ENCODE data around the gene CFAP46. TPM values are rescaled to one million over a fixed set of nuclear protein-coding genes. Genes with fewer than 3 reads are reported as not detected.

The CFAP46 gene
- total and polyA plus RNA-seq, 12 donors, result 0.36 to 1.9 (median 1.1) TPM

DNA sequence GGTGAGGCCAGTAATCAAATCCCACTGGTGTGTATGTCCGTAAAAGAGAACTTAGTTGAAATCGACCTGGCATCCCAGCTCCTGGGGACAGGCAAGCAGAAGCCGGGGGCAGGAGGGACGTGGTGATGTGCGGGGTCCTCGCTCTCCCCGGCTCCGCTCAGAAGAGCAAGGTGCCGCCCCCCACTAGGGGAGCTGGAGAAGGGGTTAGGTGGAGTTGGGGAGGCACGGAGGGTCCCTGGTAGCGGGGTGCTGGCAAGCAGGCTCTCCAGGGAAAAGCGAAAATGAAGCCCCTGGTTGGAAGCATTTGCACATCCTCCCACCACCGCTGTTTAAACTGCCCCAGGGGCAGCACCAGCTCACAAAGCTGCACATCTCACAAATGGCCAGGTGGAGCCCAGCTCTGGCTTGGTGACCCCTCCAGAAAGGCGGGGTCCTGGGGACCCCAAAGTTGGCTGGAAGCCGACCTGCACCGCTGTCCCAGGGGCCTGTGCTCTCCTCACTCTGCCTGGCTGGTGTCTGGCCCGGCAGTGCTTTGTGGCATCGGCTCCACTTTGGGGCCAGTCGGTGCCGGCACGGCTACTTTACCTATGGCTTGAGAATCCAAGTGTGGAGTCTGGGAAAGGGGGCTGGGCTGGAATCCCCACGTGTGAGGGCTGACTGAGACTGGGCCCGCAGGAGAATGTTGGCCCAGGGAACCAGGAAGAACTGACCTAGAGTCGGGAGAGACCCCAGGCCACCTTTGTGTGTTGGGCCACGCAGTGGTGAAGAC lies 2.9 kb upstream of the CFAP46 start:
- Histone ChIP-seq H3K36me3 (no peaks in the 10 kb centered on the region), H3K27me3 (peaks cover 0 to 70% (median 40%) of the 10 kb centered on the region in 7 donors), H3K4me3 (no peak overlapping the region), H3K9me3 (no peaks in the 10 kb centered on the region), H3K4me1 (peaks cover 3 to 16% (median 13%) of the 10 kb centered on the region in 9 donors), H3K27ac (no peak overlapping the region)
- no peak for DNase-seq
- 77 to 81% methylated on average over 25 of the region's 25 CpGs for WGBS, 2 donors
- TF ChIP-seq, protein P1, sequence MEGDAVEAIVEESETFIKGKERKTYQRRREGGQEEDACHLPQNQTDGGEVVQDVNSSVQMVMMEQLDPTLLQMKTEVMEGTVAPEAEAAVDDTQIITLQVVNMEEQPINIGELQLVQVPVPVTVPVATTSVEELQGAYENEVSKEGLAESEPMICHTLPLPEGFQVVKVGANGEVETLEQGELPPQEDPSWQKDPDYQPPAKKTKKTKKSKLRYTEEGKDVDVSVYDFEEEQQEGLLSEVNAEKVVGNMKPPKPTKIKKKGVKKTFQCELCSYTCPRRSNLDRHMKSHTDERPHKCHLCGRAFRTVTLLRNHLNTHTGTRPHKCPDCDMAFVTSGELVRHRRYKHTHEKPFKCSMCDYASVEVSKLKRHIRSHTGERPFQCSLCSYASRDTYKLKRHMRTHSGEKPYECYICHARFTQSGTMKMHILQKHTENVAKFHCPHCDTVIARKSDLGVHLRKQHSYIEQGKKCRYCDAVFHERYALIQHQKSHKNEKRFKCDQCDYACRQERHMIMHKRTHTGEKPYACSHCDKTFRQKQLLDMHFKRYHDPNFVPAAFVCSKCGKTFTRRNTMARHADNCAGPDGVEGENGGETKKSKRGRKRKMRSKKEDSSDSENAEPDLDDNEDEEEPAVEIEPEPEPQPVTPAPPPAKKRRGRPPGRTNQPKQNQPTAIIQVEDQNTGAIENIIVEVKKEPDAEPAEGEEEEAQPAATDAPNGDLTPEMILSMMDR (IDR thresholded peaks at IDR 0.05), result no peak
- intact Hi-C loops (cut with DNase I), result loop anchor here in 1 of 10 donors (10.0 kb wide), 1 partner anchor 179 kb away; no protein-coding TSS in a partner anchor
- ATAC-seq, result no peak

DNA sequence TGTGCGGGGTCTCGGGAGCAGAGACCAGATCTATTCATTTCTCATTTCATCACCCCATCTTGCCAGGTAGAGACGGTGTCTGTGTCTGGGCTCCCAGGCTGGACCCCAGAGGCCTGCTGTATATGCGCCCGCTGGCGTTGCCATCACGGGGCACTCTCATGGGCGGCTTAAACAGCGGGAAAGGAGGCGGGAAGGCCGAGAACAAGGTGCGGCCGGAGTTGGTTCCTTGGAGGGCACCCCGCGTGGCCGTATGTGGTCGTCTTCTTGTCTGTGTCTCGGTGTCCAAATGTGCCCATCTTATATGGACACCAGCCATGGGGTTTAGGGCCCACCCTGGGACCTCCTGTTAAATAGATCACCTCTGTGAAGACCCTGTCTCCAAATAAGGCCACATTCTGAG lies 2.1 kb upstream of the CFAP46 start:
- ATAC-seq (no peak), DNase-seq (no peak)
- TF ChIP-seq, protein P1 (IDR thresholded peaks at IDR 0.05), result no peak
- Histone ChIP-seq H3K9me3 (no peaks in the 10 kb centered on the region), H3K27me3 (peaks cover 0 to 68% (median 44%) of the 10 kb centered on the region in 7 donors), H3K4me1 (peaks cover 3 to 16% (median 13%) of the 10 kb centered on the region in 9 donors), H3K27ac (no peak overlapping the region), H3K4me3 (no peak overlapping the region), H3K36me3 (no peaks in the 10 kb centered on the region)
- intact Hi-C loops (cut with DNase I), result loop anchor here in 4 of 10 donors (5.0 to 10.0 kb wide), 2 partner anchors 178 to 180 kb away; no protein-coding TSS in a partner anchor
- WGBS, 2 donors, result 92 to 93% methylated on average over 18 of the region's 18 CpGs

DNA sequence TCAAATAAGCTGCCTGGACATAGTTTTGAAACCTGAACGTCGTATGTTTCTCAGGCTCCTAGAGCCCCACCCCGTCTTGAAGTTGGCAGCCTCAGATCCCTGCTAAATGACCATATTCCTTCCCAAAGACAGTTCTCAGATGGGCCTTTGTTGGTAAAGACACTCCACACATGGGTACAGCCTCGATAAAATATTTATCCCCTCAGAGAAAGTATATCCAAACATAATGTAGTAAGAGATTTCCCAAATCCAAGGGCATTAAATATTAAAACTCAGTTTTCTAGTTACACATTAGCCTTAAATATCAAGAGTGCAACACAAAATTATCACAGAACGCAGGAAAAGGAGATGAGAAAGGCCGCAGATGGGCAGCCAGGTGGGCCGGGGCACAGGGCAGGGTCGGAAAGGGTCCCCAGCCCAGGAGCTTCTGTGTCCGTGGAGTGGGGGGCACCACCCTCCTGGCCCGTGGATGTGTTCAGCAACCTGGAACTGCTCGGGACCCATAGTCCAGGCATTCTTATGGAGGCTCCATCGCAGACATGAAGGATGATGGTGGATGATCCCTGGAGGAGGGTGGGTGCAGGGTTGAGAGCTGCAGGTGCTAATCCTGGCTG lies 1.5 kb upstream of the CFAP46 start:
- H3K27me3 ChIP-seq, result peaks cover 0 to 65% (median 47%) of the 10 kb centered on the region in 7 donors
- intact Hi-C loops (cut with DNase I), result loop anchor here in 4 of 10 donors (5.0 to 10.0 kb wide), 2 partner anchors 178 to 181 kb away; no protein-coding TSS in a partner anchor
- no peak for ATAC-seq

More for the DNA sequence above, 1.5 kb upstream of the CFAP46 start:
- Histone ChIP-seq H3K27ac (no peak overlapping the region), H3K9me3 (no peaks in the 10 kb centered on the region), H3K36me3 (no peaks in the 10 kb centered on the region), H3K4me1 (peaks cover 3 to 16% (median 13%) of the 10 kb centered on the region in 9 donors), H3K4me3 (no peak overlapping the region)
- no peak for DNase-seq
- TF ChIP-seq, protein P1 (IDR thresholded peaks at IDR 0.05), result no peak
- WGBS, 2 donors, result 85 to 87% methylated on average over 12 of the region's 12 CpGs
